CD1c-positive myeloid dendritic cell (primary cell): Measurements from ENCODE around the gene TMEM150C.
"Not testable (repeated sequence)": the region's sequence is repeated elsewhere in the genome, so short reads cannot be mapped to it uniquely, and the experiment has no call there.

ENCODE experiments used
- DNase-seq: peaks from one replicate; pipeline ENCODE4 v3.0.0-alpha.2; 2016; ENCODE audit errors: extremely low spot score

Gene TMEM150C

GRCh38 chr4:82515705-82516104 is 46.1 kb downstream of the TMEM150C start:
- no peak for DNase-seq

- no peak for DNase-seq
Observed at GRCh38 chr4:82513382-82513781, 48.4 kb downstream of the TMEM150C start.

- no peak for DNase-seq
Observed at GRCh38 chr4:82510216-82510615, 51.6 kb downstream of the TMEM150C start.

GRCh38 chr4:82508806-82509428 is 52.9 kb downstream of the TMEM150C start:
- no peak for DNase-seq

GRCh38 chr4:82508011-82508410 is 53.8 kb downstream of the TMEM150C start:
- no peak for DNase-seq

- DNase-seq = no peak
Observed at GRCh38 chr4:82501154-82501442, 60.7 kb downstream of the TMEM150C start.

- DNase-seq = no peak
Observed at GRCh38 chr4:82500435-82501153, 61.2 kb downstream of the TMEM150C start.

- no peak for DNase-seq
Observed at GRCh38 chr4:82499738-82500434, 61.9 kb downstream of the TMEM150C start.

- DNase-seq = no peak
Observed at GRCh38 chr4:82496349-82496748, 65.4 kb downstream of the TMEM150C start.

- no peak for DNase-seq
Observed at GRCh38 chr4:82495666-82496065, 66.1 kb downstream of the TMEM150C start.

- DNase-seq = no peak
Observed at GRCh38 chr4:82493721-82494425, 67.9 kb downstream of the TMEM150C start.

- DNase-seq = no peak
Observed at GRCh38 chr4:82491251-82491960, 70.4 kb downstream of the TMEM150C start.

GRCh38 chr4:82489987-82490386 is 71.8 kb downstream of the TMEM150C start:
- DNase-seq = no peak

- no peak for DNase-seq
Observed at GRCh38 chr4:82489076-82489475, 72.7 kb downstream of the TMEM150C start.

- no peak for DNase-seq
Observed at GRCh38 chr4:82484996-82485783, 76.6 kb downstream of the TMEM150C start.

GRCh38 chr4:82482387-82482786 is 79.4 kb downstream of the TMEM150C start:
- no peak for DNase-seq

GRCh38 chr4:82481506-82481840 is 80.3 kb downstream of the TMEM150C start:
- DNase-seq = no peak

GRCh38 chr4:82480771-82481505 is 80.8 kb downstream of the TMEM150C start:
- DNase-seq = no peak

- DNase-seq = no peak
Observed at GRCh38 chr4:82479562-82479961, 82.2 kb downstream of the TMEM150C start.

- DNase-seq = not testable (repeated sequence)
Observed at GRCh38 chr4:82477469-82477868, 84.3 kb downstream of the TMEM150C start.
